Activated naive CD4-positive, alpha-beta T cell treated with Interleukin-2 at 50 U/mL for 16 hours (primary cell): ENCODE results near the gene CATSPERE.

ENCODE experiments used
- DNase-seq: peaks from one replicate; pipeline ENCODE4 v3.0.0-alpha.2; 2020

The CATSPERE gene

GRCh38 chr1:244461245-244462071 lies at the start of gene CATSPERE:
Gene CATSPERE, plus strand, starts transcription at chr1:244461273. Its CDS starts 157 bp downstream, at chr1:244461430.
- peak; percentile 78 for DNase-seq

- no peak for DNase-seq
These were observed 48.9 kb upstream of the CATSPERE start for GRCh38 chr1:244412176-244412575.

GRCh38 chr1:244413736-244414135 lies 47.3 kb upstream of the CATSPERE start:
- no peak for DNase-seq

GRCh38 chr1:244414543-244414942 lies 46.5 kb upstream of the CATSPERE start:
- no peak for DNase-seq

- DNase-seq = no peak
These were observed 42.0 kb upstream of the CATSPERE start for GRCh38 chr1:244419024-244419423.

GRCh38 chr1:244422174-244422573 lies 38.9 kb upstream of the CATSPERE start:
- no peak for DNase-seq

- DNase-seq = no peak
These were observed 36.3 kb upstream of the CATSPERE start for GRCh38 chr1:244424649-244425334.

- no peak for DNase-seq
These were observed 33.4 kb upstream of the CATSPERE start for GRCh38 chr1:244427647-244428046.

- DNase-seq = no peak
These were observed 31.3 kb upstream of the CATSPERE start for GRCh38 chr1:244429818-244430217.

- DNase-seq = no peak
These were observed 29.9 kb upstream of the CATSPERE start for GRCh38 chr1:244431166-244431565.

- DNase-seq = peak; percentile 26
These were observed 25.4 kb upstream of the CATSPERE start for GRCh38 chr1:244435562-244436205.

- no peak for DNase-seq
These were observed 24.6 kb upstream of the CATSPERE start for GRCh38 chr1:244436336-244437085.

GRCh38 chr1:244437086-244437468 lies 24.0 kb upstream of the CATSPERE start:
- DNase-seq = no peak

GRCh38 chr1:244439391-244440032 lies 21.6 kb upstream of the CATSPERE start:
- DNase-seq = no peak

GRCh38 chr1:244442850-244443249 lies 18.2 kb upstream of the CATSPERE start:
- no peak for DNase-seq

GRCh38 chr1:244444854-244445253 lies 16.2 kb upstream of the CATSPERE start:
- DNase-seq = no peak

GRCh38 chr1:244445320-244446181 lies 15.5 kb upstream of the CATSPERE start:
- DNase-seq = no peak

GRCh38 chr1:244447024-244447423 lies 14.0 kb upstream of the CATSPERE start:
- DNase-seq = no peak

- no peak for DNase-seq
These were observed 13.5 kb upstream of the CATSPERE start for GRCh38 chr1:244447552-244447951.

GRCh38 chr1:244448279-244449036 lies 12.6 kb upstream of the CATSPERE start:
- DNase-seq = no peak
